ENCODE data around the gene PLCXD3.

The PLCXD3 gene

GRCh38 chr5:41277476-41278245, 232.7 kb downstream of the PLCXD3 start:
- no peak for DNase-seq

GRCh38 chr5:41275813-41276512, 234.4 kb downstream of the PLCXD3 start:
- no peak for DNase-seq

GRCh38 chr5:41270423-41271251, 239.8 kb downstream of the PLCXD3 start:
- no peak for DNase-seq

DNA sequence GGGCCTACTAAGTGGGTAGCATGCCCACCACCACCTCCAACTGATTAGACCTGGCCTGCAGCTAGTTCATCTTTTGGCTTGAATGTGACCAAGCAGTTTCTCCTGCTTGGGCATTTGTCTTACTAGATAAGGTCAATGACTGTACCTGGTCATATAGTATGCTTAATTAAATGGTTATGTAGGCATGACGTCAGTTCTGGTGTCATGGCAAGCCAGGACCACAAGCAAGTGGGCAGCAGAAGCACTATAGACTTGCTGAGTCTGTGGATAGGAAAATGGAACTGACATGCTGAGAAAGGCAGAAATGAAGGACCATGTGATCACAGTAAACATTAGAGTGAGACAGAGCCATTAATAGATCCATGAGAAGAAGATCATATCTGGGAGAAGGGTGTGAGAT, 241.5 kb downstream of the PLCXD3 start:
- no peak for DNase-seq

- no peak for DNase-seq
Observed at GRCh38 chr5:41266377-41266776, 244.0 kb downstream of the PLCXD3 start.

- DNase-seq = no peak
Observed at GRCh38 chr5:41264019-41264418, 246.4 kb downstream of the PLCXD3 start.

DNA sequence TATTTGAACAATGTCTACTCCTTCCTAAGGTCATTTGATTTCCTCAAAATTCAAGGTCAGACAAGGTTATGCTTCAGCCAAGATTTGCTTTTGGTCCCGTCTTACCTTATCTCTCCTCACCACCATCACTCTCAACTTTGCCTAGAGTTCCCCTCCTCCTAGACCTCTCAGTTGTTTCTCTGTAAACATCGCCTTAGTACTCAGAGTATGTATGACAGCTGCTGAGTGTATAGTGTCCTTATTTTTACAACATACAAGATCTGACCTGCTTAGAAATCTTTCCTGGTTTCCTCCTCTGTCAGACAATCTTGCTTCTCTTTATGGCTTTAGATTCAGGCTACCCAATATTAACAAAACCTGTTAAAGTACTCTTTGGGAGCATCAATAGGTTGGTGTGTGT, 247.1 kb downstream of the PLCXD3 start:
- DNase-seq = no peak
